Hepatocyte (in vitro differentiated cells): Measurements from ENCODE around the gene ADRM1.

Source experiments
- CTCF ChIP-seq: fragments of 200-600 bp; sonication (generic); IDR thresholded peaks from 2 replicates; pipeline ENCODE4 v1.5.1; 2016; ENCODE audit warnings: antibody characterized with exemption, mild to moderate bottlenecking; ENCODE audit not compliant: poor library complexity
- EZH2phosphoT487 ChIP-seq: fragments of 200-600 bp; sonication (generic); IDR thresholded peaks from one replicate; pipeline ENCODE4 v1.6.1; 2018; ENCODE audit warnings: antibody characterized with exemption, mild to moderate bottlenecking, low read depth, moderate library complexity; ENCODE audit not compliant: unreplicated experiment, severe bottlenecking

- TF ChIP-seq CTCF (no peak), EZH2phosphoT487 (no peak)
Measured at GRCh38 chr20:62347151-62347404, 44.3 kb downstream of the ADRM1 start.
